ENCODE results near the gene LYRM4. TPM values are rescaled to one million over a fixed set of nuclear protein-coding genes. Genes with fewer than 3 reads are reported as not detected.
"Not testable (repeated sequence)": the region's sequence is repeated elsewhere in the genome, so short reads cannot be mapped to it uniquely, and the experiment has no call there.

Gene LYRM4
- total RNA-seq, 1 donor from 2014 or later, result 30.3 TPM

GRCh38 chr6:5124526-5124925, 136.2 kb downstream of the LYRM4 start:
- intact Hi-C loops (cut with micrococcal nuclease), result no loop called here

GRCh38 chr6:5123296-5124143, 137.2 kb downstream of the LYRM4 start:
- intact Hi-C loops (cut with micrococcal nuclease), result no loop called here

DNA sequence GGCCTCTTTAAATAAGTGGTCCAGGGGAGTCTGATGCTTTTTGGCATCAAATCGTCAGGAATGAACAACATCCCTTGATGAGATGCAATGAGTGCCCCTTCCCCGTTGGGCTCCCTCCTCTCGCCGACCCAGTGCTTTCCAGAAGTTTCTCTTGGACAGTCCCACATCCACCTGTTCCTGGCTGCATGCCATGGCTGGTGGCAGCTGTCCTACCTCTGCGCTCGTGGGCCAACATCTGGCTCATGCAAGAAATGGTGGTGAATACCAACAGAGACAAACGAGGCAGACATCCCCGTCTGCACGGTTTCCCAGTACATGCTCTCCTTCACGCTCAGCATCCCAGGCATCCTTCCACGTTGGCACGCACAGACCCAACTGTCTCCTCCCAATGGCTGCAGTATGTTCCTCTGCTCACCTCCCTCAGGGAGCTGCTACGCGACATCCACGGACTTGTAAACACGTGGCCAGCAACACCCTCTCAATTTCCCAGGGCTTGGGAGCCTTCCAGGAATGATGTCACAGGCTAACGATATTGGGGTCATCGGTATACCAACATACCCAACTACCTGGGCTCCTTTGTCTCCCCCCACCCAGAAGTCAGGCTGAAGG, 138.1 kb downstream of the LYRM4 start:
- intact Hi-C loops (cut with micrococcal nuclease), result no loop called here

DNA sequence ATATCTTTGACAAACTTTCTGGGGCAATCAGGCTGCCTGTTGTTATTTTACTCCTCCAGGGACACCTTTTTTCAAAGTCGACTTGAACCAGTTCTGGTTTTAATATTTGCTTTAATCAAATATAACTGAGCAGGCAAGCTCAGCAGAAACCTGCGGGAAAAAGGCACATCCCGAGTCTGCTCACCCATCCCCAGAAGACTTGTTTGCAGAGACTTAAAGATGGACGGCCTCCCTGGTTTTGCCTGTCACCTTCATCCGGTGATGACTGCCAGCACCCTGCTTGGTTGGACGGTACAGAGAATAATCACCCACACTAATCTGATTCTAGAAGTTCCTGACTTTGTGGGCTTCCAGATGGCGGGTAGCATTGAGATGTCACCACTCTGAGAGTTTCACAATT, 138.8 kb downstream of the LYRM4 start:
- intact Hi-C loops (cut with micrococcal nuclease), result no loop called here

GRCh38 chr6:5121479-5121878, 139.3 kb downstream of the LYRM4 start:
- intact Hi-C loops (cut with micrococcal nuclease), result no loop called here

DNA sequence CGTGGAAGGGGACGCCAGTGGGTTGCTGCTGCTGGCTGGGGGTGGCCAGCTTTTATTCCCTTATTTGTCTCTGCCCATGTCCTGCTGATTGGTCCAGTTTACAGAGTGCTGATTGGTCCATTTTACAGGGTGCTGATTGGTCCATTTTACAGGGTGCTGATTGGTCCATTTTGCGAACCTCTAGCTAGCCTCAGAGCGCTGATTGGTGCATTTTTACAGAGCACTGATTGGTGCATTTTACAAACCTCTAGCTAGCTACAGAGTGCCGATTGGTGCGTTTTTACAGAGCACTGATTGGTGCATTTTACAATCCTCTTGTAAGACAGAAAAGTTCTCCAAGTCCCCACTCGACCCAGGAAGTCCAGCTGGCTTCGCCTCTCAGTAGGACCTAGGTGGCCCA, 140.2 kb downstream of the LYRM4 start:
- intact Hi-C loops (cut with micrococcal nuclease), result not testable (repeated sequence)

- intact Hi-C loops (cut with micrococcal nuclease), result no loop called here
These were observed 140.7 kb downstream of the LYRM4 start for GRCh38 chr6:5120011-5120410.

- intact Hi-C loops (cut with micrococcal nuclease), result no loop called here
These were observed 141.4 kb downstream of the LYRM4 start for GRCh38 chr6:5119090-5119951.

- intact Hi-C loops (cut with micrococcal nuclease), result no loop called here
These were observed 144.3 kb downstream of the LYRM4 start for GRCh38 chr6:5116243-5116991.

DNA sequence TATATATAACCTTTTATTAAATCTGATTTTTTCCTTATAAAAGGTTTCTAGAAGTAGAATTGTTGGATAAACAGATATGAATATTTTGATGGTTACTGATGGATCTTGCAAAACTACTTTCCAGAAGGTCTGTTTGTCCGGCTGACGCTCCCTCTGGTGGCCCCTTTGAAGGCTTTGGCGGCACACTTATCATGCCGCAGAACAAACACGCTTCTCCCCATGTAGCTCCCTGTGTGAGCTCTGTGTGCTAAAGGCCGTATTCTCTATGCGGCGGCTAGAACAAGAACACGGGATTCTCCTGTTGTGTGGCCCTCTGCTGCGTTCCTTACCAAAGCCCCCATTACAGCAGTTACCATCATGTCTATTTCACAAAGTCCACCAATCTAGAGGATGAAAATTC, 145.6 kb downstream of the LYRM4 start:
- intact Hi-C loops (cut with micrococcal nuclease), result no loop called here

DNA sequence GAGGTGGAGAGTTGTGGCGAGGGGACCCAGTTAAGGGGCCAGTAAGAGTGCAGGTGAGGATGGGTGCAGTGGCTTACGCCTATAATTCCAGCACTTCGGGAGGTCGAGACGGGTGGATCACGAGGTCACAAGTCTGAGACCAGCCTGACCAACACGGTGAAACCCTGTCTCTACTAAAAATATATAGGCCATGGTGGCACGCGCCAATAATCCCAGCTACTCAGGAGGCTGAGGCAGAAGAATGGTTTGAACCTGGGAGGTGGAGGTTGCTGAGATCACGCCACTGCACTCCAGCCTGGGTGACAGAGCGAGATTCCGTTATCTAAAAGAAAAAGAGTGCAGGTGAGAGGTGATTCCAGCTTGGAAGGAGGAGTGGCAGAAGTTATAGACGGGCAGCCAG, 147.7 kb downstream of the LYRM4 start:
- intact Hi-C loops (cut with micrococcal nuclease), result no loop called here

- intact Hi-C loops (cut with micrococcal nuclease), result no loop called here
These were observed 148.5 kb downstream of the LYRM4 start for GRCh38 chr6:5112066-5112799.

DNA sequence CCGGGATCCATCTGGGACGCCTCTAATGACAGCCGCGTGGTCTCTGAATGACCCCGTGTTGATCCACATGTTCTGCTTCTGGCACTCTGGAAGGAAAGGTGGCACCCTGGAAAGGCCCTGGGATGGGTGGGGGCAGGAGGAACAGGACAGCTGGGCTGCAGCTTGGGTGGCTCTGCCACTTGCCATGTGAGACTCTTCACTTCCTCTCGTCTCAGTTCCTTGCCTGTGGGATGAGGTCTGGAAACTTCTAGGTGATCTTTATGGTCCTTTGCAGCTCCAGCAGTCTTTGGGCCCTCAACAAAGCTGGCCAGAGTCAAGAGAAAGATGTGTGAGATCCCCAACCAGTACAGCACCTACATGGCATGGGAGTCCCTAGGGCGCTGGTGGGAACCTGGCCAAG, 149.1 kb downstream of the LYRM4 start:
- intact Hi-C loops (cut with micrococcal nuclease), result no loop called here

DNA sequence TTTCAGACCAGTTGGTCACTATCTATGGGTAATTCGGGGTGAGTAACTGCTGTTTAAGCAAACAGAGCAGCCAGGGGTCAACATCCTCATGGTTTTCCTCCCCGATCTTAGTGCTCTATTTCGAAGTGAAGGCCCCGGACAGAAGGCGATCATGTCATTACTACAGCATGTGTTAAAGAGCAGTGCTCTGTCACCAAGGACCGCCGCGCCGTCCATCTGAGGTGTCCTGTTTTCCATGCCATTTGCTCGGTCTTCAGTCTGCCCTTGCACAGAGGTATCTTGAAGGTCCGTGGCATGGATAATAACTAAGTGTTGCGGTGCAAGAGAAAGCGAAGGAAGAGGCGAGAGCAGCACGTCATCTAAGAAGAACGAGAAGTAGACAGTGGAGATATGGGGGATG, 150.5 kb downstream of the LYRM4 start:
- intact Hi-C loops (cut with micrococcal nuclease), result no loop called here

DNA sequence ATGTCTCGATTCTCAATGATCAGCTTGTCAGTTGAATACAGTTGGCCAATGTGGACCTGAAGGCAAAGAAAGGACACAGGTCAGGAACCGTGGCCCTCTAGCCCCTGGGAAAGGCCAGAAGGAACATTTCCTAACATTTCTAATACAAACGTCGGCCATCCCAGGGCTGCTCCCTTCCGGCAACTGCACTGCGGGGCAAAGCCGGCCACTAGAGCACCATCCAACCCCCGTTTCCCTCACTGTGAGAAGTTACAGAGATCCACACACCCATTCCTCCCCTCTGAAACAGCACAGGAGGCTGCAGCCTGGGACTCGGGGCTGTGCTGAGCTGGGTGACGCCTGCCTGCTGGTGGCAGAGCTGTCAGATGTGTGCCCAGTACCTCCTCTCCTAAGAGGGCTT, 151.3 kb downstream of the LYRM4 start:
- intact Hi-C loops (cut with micrococcal nuclease), result no loop called here

- intact Hi-C loops (cut with micrococcal nuclease), result no loop called here
These were observed 152.1 kb downstream of the LYRM4 start for GRCh38 chr6:5108536-5109150.

DNA sequence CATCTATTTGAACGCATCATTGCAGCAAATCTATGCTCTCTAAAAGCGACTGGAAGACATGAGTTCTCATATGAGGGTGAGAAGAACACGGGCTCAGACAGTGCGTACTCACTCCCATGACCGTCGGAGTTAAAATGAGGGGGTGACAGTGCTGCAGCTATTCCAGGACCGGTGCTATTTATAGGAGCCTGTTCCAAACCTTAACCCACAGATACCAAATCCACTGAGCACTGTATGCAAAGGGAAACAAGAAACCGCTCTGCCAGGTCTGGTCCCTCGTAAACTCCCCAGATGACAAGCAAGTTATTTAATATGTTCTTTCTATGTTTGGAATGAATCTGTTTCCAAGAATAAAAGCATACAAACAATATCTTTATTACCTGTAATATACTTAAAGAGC, 152.7 kb downstream of the LYRM4 start:
- intact Hi-C loops (cut with micrococcal nuclease), result no loop called here

- intact Hi-C loops (cut with micrococcal nuclease), result no loop called here
These were observed 153.4 kb downstream of the LYRM4 start for GRCh38 chr6:5107341-5107740.

DNA sequence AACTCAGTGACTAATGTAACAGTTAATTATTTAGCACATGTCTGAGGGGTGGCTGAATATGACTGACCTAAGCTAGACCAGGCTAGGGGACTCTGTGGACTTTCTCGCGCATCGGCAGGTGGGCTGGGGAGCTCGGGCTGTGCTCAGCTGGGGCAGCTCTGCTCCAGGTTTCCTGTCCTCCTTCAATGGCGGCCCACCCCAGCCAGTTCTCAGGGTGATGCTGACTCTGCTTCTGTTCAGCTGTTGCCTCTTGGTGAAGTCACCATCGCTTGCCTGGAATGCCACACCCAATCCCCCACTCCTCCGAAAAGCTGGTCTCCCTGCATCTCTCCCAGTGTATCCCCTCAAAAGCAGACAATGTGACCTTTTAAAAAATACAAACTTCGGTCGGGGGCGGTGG, 155.6 kb downstream of the LYRM4 start:
- intact Hi-C loops (cut with micrococcal nuclease), result no loop called here

DNA sequence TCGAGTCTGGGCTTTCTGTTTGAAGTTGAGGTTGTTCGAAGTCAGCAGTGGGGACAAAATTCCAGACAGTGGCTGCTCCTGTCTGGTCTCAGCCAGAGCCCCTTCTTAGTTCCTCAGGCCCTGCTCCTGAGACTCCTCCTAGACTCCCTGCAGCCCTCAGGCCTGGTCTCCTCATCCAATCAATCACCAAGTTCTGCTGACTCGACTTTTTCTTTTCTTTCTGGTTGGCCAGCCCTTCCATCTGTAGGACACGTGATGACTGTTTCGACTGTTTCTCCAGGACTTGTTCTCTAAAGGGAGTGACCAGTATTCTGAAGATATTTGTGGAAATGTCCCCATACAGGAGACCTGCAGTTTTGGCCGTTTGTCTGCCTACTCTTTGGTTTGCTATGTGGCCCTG, 156.1 kb downstream of the LYRM4 start:
- intact Hi-C loops (cut with micrococcal nuclease), result no loop called here
